ENCODE results near the gene RNF213. TPM values are rescaled to one million over a fixed set of nuclear protein-coding genes. Genes with fewer than 3 reads are reported as not detected.

The RNF213 gene
- polyA plus RNA-seq, 3 donors = 54.7 to 107 (median 104) TPM

GRCh38 chr17:80429356-80430275 lies 169.0 kb downstream of the RNF213 start:
- no peak for DNase-seq

DNA sequence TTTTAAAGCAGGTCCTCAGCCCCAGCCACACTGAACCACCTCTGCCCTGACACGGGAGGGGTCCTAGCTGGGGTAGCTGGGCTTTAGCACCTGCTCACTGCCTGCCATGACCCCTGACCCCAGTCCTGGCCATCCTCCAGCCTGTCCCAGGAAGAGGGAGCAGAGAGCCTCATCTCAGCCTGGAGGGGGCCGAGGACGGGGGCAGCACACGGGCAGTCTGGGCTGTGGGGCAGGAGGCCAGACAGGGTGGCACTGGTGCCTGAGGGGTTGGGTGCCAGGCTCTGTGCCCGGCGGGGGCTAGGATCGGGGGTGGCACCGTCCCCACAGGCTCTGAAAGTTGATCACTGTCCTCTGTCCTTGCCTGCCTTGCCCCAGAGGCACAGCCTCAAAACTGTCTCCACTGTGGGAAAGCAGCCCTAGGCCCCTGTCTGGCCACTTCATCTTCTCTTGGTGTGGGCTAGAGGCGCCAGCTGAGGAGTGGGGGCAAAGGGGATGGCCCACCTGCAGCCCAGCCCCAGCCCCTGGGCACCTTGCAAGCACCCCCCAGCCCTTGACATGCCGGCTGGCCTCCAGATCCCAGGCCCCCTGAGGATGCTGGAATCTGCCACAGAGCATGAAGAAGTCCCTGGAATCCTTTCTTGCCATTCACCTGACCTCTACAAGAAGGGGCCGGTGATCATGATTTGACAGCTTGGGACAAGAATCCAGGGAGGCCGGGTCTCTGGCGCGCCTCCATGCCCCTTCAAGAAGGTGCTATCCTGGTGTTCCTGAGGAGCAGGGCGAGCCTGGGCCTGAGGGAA lies 170.0 kb downstream of the RNF213 start:
- DNase-seq = no peak

GRCh38 chr17:80431246-80432195 lies 170.9 kb downstream of the RNF213 start:
- no peak for DNase-seq

DNA sequence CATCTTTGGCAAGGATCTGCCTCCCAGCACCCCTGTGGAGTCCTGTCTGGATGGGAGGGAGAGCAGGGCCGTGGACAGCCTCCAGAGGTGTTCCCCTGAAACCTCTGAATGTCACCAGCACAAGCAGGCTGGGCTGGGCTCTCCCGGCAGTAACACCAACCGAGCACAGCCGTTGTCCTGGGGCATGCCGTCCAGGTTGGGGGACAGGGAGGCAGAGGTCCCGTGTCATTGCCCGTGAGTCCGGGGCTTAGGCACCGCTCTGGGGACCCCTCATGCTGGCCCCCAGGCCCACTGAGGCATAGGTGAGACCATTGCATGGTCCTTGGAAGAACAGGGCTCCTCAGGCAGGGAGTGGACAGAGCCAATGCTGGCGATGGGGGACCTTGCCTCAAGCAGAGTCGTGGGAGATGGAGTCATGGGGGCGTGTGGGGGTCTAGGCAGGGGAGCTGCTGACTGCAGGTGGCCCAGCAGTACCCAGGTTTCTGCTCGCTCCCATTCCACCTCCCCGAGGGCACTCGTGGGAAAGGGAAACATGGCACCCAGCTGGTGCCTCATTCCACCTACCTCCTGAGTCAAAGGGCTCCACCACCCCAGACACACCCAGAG lies 171.8 kb downstream of the RNF213 start:
- no peak for DNase-seq

DNA sequence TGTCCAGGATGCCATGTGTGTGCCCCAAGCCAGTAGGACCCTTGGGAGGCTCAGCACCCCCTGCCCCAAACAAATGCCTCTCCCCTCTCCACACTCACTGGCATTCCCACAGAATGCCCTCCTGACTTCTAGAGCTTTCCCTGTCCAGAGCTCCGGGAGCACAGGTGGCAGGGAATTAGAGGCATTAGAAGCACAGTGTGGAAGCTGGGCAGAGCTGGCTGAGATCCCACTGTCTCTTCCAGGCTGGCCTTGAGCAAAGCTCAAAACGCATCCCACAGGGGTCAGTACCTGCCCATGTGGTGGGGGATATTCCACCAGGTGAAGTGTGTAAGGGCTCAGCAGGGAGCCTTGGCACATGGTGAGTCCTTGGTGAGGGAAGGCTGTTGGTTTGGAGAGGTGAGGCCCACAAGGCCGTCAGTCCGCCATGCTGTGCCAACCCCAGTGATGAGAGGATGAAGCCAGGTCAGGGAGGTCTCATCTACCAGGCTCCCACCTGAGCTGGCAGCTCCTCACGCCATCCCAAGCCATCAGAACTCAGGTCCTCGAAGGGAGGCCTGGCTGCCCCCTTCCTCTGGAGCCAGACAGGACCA lies 172.4 kb downstream of the RNF213 start:
- no peak for DNase-seq

DNA sequence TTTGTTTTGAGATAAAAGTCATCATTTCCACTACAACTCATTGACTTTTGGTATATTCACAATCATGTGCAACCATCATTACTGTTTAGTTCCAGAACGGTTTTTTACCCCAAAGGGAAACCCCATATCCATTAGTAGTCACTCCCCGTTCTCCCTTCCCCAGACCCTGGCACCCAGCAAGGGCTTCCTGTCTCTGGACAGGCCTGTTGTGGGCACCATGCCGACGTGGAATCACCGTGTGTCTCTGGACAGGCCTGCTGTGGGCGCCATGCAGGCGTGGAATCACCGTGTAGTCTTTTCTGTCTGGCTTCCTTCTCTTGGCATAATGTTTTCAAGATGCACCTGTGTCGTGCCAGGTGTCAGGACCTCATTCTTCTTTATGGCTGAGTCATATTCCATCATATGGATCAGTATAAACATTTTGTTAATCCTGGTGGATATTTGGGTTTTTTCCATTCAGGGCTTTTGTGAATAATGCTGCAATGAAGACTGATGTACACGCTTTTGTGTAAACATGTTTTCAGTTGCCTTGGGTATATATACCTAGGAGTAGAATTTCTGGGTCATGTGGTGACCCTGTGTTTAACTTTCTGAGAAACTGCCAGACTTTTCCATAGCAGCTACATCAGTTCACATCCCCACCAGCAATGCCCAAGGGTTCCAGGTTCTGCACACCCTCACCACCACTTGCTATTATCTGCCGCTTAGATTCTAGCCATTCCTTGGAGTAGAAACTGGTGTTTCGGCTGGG lies 173.4 kb downstream of the RNF213 start:
- no peak for DNase-seq

DNA sequence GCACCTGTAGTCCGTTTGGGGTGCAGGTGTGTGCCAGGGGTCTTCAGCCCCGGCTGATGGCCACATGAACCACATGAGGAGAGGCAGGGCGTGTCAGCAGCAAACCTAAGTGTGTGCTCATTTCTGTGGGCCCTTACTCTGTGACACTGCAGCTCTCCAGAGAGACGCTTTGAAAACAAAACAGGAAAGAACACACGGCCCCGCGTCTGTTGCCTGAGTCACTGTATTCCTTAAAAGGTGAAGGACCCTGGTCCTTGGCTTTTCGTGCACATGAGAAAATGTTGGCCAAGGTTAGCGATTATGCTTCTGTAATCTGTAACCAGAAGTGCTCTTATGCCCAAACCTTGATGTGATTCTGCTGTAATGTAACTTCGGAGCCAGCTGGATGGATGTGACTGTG lies 176.9 kb downstream of the RNF213 start:
- no peak for DNase-seq

- DNase-seq = no peak
Measured at GRCh38 chr17:80438806-80439205, 178.2 kb downstream of the RNF213 start.

GRCh38 chr17:80439499-80439898 lies 178.8 kb downstream of the RNF213 start:
- no peak for DNase-seq

GRCh38 chr17:80441133-80441578 lies 180.5 kb downstream of the RNF213 start:
- DNase-seq = peak; percentile 81

DNA sequence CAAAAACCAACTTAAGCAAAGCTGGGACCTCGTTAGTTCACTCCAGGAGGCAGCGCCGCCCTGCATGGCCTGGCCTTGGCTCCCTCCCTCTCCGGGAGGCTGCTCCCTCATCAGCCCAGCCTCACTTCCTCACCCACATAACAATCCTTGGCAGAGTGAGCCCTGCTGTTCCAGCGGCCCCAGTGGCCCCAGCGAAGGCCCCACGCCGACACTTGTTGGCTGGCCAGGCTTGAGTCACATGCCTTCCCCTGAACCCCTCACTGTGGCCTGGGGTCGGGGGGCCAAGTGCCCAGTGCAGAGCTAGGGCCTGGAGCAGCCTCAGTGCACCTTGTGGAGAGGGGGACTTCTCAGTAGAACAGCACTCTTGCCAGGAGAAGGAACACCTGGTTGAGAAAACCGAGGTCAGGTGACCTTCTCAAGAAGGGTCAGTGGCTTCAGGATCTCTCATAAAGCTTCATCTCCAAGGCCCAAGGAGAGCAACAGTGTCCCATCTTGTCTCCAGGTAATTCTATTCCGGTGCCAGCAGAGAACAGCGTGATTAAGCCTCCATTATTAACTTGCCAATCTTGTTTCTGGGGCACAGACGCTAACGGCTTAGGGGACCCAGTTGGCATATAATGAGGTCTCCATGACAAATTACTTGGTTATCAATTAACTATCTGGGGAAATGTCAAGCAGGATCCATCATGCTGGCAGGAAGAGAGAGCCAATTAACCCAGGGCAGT lies 181.1 kb downstream of the RNF213 start:
- no peak for DNase-seq

DNA sequence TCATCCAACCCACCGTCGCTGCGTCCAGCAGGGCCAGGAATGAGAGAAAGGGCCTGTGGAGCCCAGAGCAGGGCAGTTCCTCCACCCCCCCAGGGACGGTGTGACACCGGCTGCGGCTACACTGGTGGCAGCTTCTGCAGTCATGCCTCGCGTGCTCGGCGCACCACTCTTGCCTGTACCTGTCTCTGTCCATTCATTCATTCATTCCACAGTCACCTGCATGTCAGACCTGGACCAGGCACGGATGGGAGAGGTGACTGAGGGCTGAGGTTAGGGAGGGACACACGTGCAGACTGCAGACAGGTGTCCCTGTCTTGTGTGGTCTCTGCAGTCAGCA lies 181.6 kb downstream of the RNF213 start:
- DNase-seq = no peak

DNA sequence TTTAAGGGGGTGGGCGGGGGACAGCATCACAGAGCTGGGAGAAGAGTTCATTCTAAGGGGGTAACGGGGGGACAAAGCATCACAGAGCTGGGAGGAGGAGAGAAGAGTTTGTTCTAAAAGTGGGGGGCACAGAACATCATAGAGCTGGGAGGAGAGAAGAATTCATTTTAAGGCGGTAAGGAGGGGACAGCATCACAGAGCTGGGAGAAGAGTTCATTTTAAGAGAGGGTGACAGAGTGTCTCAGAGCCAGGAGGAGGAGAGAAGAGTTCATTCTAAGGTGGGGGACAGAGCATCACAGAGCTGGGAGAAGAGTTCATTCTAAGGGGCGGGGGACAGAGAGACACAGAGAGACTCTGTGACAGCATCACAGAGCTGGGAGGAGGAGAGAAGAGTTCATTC lies 182.1 kb downstream of the RNF213 start:
- no peak for DNase-seq

DNA sequence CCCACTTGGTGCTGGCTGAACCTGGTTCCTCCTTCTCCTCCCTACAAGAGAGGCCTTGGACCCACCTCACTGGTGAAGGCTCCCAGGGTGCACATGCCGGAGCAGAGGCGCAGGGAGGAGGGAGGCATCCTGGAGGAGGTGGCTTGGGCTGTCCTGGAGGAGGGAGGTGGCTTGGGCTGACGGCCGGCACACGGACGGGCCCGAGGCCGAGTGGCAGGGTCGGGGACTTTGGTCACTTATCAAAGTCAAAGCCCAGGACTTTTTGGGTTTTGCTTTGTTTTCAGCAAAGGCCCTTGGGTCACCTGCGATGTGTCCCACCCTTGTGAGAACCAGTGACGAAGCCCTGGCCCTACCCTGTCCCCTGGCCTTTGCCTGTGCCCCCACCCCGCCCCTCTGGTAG lies 182.8 kb downstream of the RNF213 start:
- no peak for DNase-seq

- DNase-seq = no peak
Measured at GRCh38 chr17:80443916-80444643, 183.4 kb downstream of the RNF213 start.

- no peak for DNase-seq
Measured at GRCh38 chr17:80444644-80444979, 184.0 kb downstream of the RNF213 start.

- DNase-seq = no peak
Measured at GRCh38 chr17:80445007-80445725, 184.5 kb downstream of the RNF213 start.

GRCh38 chr17:80445726-80446110 lies 185.1 kb downstream of the RNF213 start:
- DNase-seq = no peak

All from renal pelvis (tissue), 4 donors.